Astrocyte of the cerebellum (primary cell): ENCODE results near the gene BRICD5.
"Not testable (repeated sequence)": the region's sequence is repeated elsewhere in the genome, so short reads cannot be mapped to it uniquely, and the experiment has no call there.

ENCODE experiments used
- DNase-seq: peaks from one replicate; pipeline ENCODE4 v3.0.0-alpha.2; 2011; ENCODE audit warnings: low read depth
- H3K4me3 ChIP-seq: 2 replicates; pipeline ENCODE4 v1.5.1; 2011; ENCODE audit warnings: mild to moderate bottlenecking, low read depth, low read length, moderate library complexity
- CTCF ChIP-seq: IDR thresholded peaks from 2 replicates; pipeline ENCODE4 v1.5.1; 2012; ENCODE audit warnings: low read length, low read depth, moderate library complexity, mild to moderate bottlenecking; ENCODE audit errors: missing control alignments
- in situ Hi-C: cut with HindIII; loops from 2 replicates; pipeline ENCODE4 v1.10.0; 2017; ENCODE audit warnings: low sequenced_read_pairs

The BRICD5 gene

GRCh38 chr16:2210386-2211365, at the start of gene BRICD5:
BRICD5 (minus strand) TSS chr16:2210863; CDS start chr16:2210833, 30 bp downstream.
- H3K4me3 ChIP-seq, result no peak within 1 kb of the TSS
- no peak for DNase-seq
- in situ Hi-C loops, result no loop called here
- TF ChIP-seq CTCF, result no peak

- H3K4me3 ChIP-seq, result no peak overlapping the region
- in situ Hi-C loops, result no loop called here
- TF ChIP-seq CTCF, result no peak
- DNase-seq, result no peak
Measured at GRCh38 chr16:2260250-2260649, 49.6 kb upstream of the BRICD5 start.

- H3K4me3 ChIP-seq, in situ Hi-C loops, DNase-seq: not testable (repeated sequence)
Measured at GRCh38 chr16:2258530-2258929, 47.9 kb upstream of the BRICD5 start.

DNA sequence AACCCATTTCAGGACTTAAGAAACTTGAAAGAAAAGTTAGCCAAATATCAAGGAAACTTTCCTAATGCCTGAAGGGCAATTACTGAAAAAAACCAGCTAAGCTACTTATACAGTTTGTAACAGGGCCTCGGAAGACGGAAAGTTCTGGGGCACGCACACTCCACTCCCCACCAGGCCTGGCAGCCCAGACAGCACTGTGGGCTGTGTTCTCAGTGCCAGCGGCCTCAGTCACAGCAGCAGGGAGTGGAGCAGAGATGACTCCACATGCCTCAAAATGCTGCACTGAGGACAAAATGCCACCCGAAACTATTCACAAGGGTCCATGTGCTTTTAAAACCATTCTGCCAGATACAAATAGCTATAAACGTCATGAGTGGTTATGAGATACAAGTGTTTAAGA, 47.1 kb upstream of the BRICD5 start:
- H3K4me3 ChIP-seq, result no peak overlapping the region
- in situ Hi-C loops, result no loop called here
- TF ChIP-seq CTCF, result no peak
- no peak for DNase-seq

DNA sequence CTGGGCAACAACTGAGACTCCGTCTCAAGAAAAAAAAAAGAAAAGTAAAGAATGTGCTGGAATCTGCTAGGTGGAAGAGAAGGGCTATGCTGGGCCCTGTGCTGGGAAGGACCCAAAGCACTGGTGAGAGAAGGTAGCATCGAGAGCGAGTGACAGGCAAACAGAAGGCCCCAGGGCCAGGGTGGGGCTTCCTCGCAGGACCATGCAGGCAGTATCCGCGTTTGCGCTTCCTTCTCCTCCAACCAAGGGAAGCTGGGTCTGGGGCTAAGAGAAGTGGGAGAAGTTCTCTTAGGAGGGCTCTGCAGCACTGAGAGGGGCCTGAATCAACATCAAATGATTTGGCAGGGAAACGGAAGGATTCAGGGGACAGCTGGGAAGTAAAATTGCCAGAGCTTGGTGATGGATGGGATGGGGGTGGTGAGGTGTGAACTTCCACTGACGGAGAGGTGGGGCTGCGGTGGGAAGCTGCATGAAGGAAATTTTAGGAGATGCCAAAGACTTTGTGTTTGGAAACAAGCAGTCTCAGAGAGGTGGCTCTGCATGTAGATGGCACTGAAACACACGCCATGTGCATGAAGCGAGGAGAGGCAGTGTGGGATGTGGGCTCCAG, 46.0 kb upstream of the BRICD5 start:
- H3K4me3 ChIP-seq, result no peak overlapping the region
- DNase-seq, result no peak
- in situ Hi-C loops, result no loop called here
- no peak for TF ChIP-seq CTCF

DNA sequence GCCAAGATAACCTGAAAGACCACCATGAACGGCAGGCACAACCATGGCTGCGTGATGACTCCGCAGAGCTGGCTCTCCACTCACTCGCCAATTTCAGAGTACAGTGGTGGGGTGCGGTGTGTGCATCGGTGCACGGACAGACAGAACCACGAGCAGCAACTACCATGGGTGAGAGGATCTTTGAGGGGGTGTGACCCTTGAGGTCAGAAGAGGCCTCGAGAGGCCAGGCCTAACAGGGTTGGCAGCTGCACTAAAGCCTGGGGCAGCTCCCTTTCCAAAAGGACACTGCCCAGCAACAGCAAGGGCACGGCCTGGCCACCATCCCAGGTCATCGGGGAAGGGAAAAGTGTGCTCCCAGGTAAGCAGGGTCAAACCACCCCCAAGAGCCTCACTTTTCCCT, 42.6 kb upstream of the BRICD5 start:
- H3K4me3 ChIP-seq, result no peak overlapping the region
- in situ Hi-C loops, result no loop called here
- TF ChIP-seq CTCF, result no peak
- DNase-seq, result no peak

DNA sequence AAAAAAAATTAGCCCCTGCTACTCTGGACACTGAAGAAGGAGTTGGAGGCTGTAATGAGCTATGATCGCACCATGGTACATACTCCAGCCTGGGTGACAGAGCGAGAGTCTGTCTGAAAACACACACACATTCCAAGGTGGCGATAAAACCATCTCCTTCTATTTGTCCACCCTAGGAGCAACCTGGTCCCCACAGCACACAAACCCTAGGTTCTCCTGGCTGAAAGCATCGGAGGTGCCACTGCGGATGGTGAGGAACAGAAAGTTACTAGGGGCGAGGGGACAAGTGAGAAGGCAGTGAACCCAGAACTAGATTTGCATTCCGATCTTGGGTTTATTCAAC, 42.1 kb upstream of the BRICD5 start:
- H3K4me3 ChIP-seq, result no peak overlapping the region
- DNase-seq, result no peak
- in situ Hi-C loops, result no loop called here
- no peak for TF ChIP-seq CTCF
